Sigmoid colon (tissue), 3 donors: ENCODE measurements around the gene COPS3.

Source experiments
- POLR2A ChIP-seq, 2 donors: fragments of 450-650 bp; IDR thresholded peaks; one replicate each; pipeline ENCODE4 v1.6.1; 2016; ENCODE audit warnings: antibody characterized with exemption in 2 of 2, mild to moderate bottlenecking in 2 of 2, moderate library complexity in 2 of 2
- TF ChIP-seq, protein P1 (sequence below), 4 experiments: fragments of 450-650 bp in 3 of 4; fragments of 200-600 bp in 1 of 4; IDR thresholded peaks; one replicate each; pipeline ENCODE4 v1.5.1; 2016 to 2019; ENCODE audit warnings: antibody characterized with exemption in 4 of 4, mild to moderate bottlenecking in 3 of 4, moderate library complexity in 2 of 4

DNA sequence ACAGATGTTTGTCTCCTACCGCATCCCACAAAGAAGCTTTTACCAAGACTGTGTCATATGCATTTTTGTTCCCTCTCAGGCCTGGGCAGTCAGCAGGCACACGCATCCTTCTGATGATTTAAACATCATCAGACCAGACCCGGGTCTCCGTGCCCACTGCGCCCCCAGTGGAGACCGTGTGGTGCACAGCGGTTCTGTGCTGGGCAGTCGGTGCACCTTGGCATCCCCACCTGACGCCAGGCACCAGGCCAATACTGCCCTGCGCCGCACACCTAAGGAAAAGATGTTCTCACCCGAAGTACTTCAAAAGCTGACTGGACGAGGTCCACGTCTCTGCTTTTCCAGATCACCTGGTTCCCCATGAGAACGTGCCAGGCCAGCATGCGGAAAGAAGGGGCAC is 64.3 kb downstream of the COPS3 start:
- no peak for TF ChIP-seq POLR2A (IDR thresholded peaks at IDR 0.05)
- TF ChIP-seq, protein P1, sequence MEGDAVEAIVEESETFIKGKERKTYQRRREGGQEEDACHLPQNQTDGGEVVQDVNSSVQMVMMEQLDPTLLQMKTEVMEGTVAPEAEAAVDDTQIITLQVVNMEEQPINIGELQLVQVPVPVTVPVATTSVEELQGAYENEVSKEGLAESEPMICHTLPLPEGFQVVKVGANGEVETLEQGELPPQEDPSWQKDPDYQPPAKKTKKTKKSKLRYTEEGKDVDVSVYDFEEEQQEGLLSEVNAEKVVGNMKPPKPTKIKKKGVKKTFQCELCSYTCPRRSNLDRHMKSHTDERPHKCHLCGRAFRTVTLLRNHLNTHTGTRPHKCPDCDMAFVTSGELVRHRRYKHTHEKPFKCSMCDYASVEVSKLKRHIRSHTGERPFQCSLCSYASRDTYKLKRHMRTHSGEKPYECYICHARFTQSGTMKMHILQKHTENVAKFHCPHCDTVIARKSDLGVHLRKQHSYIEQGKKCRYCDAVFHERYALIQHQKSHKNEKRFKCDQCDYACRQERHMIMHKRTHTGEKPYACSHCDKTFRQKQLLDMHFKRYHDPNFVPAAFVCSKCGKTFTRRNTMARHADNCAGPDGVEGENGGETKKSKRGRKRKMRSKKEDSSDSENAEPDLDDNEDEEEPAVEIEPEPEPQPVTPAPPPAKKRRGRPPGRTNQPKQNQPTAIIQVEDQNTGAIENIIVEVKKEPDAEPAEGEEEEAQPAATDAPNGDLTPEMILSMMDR (IDR thresholded peaks at IDR 0.05), result no peak
